K562 treated with DMSO at 1 percent for 24 hours (cell line): ENCODE data around the gene VARS1. TPM values are rescaled to one million over a fixed set of nuclear protein-coding genes. Genes with fewer than 3 reads are reported as not detected.

Experiments used
- total RNA-seq: library from RNA; unstranded; fragments of 300-600 nt; gene quantifications from 2 replicates; pipeline ENCODE4 v1.2.3, GENCODE V29; 2022; ENCODE audit warnings: low read depth; ENCODE audit not compliant: insufficient read depth

The VARS1 gene
- 128 and 134 TPM in 2 replicates for total RNA-seq

GRCh38 chr6:31795616-31796298, at the start of gene VARS1:
TSS of gene VARS1 (minus strand) at chr6:31795752. CDS start at chr6:31795217, 535 bp downstream.

GRCh38 chr6:31827286-31828079, 31.9 kb upstream of the VARS1 start, which contains the start of gene HSPA1B:
TSS of gene HSPA1B (plus strand) at chr6:31827738. CDS start at chr6:31827951, 213 bp downstream.

GRCh38 chr6:31815025-31815838, 19.7 kb upstream of the VARS1 start, which contains the start of the genes HSPA1A and HSPA1L:
TSS of gene HSPA1A (plus strand) at chr6:31815543. CDS start at chr6:31815757, 214 bp downstream.
TSS of gene HSPA1L (minus strand) at chr6:31815283. CDS start at chr6:31811972, 3,311 bp downstream.

GRCh38 chr6:31806470-31807272, 11.1 kb upstream of the VARS1 start, which contains the start of gene LSM2:
TSS of gene LSM2 (minus strand) at chr6:31806966. CDS start at chr6:31806757, 209 bp downstream.

GRCh38 chr6:31776989-31777666, 18.4 kb downstream of the VARS1 start, which contains the start of gene VWA7:
TSS of gene VWA7 (minus strand) at chr6:31777328. CDS start at chr6:31776779, 549 bp downstream.

GRCh38 chr6:31762356-31762755, 33.2 kb downstream of the VARS1 start, which contains the start of gene SAPCD1:
TSS of gene SAPCD1 (plus strand) at chr6:31762656. CDS start at chr6:31763055, 399 bp downstream.

Other genes starting within 250 kb of the VARS1 start
- gene ATP6V1G2, start 249.1 kb downstream of the VARS1 start, total RNA-seq, result not detected in 2 replicates
- gene NFKBIL1, start 248.1 kb downstream of the VARS1 start, total RNA-seq, result 78.2 and 92.3 TPM in 2 replicates
- 0.42 TPM in 1 of 2 replicates, not detected in the other for gene LTA, start 223.5 kb downstream of the VARS1 start, total RNA-seq
- gene TNF, start 220.2 kb downstream of the VARS1 start, total RNA-seq, result 0.32 and 0.80 TPM in 2 replicates
- 2.1 TPM in 1 of 2 replicates, not detected in the other for gene LTB, start 213.3 kb downstream of the VARS1 start, total RNA-seq
- 1.2 and 4.7 TPM in 2 replicates for gene LST1, start 209.5 kb downstream of the VARS1 start, total RNA-seq
- gene NCR3, start 202.7 kb downstream of the VARS1 start, total RNA-seq, result 1.8 and 2.2 TPM in 2 replicates
- 8.9 and 11.5 TPM in 2 replicates for gene AIF1, start 180.5 kb downstream of the VARS1 start, total RNA-seq
- gene PRRC2A, start 175.0 kb downstream of the VARS1 start, total RNA-seq, result 276 and 279 TPM in 2 replicates
- 470 and 501 TPM in 2 replicates for gene BAG6, start 143.1 kb downstream of the VARS1 start, total RNA-seq
- 5.6 and 8.4 TPM in 2 replicates for gene APOM, start 139.9 kb downstream of the VARS1 start, total RNA-seq
- gene C6orf47, start 135.0 kb downstream of the VARS1 start, total RNA-seq, result 42.1 and 44.2 TPM in 2 replicates
- gene GPANK1, start 130.8 kb downstream of the VARS1 start, total RNA-seq, result 62.9 and 68.1 TPM in 2 replicates
- 569 and 630 TPM in 2 replicates for gene CSNK2B, start 129.7 kb downstream of the VARS1 start, total RNA-seq
- gene LY6G5B, start 125.8 kb downstream of the VARS1 start, total RNA-seq, result 4.5 and 6.0 TPM in 2 replicates
- 0.45 TPM in 1 of 2 replicates, not detected in the other for gene LY6G5C, start 114.7 kb downstream of the VARS1 start, total RNA-seq
- 104 and 110 TPM in 2 replicates for gene ABHD16A, start 92.4 kb downstream of the VARS1 start, total RNA-seq
- not detected in 2 replicates for gene LY6G6F, start 88.9 kb downstream of the VARS1 start, total RNA-seq
- not detected in 2 replicates for gene LY6G6D, start 80.4 kb downstream of the VARS1 start, total RNA-seq
- gene LY6G6C, start 74.0 kb downstream of the VARS1 start, total RNA-seq, result not detected in 2 replicates
- not detected in 2 replicates for gene MPIG6B, start 72.4 kb downstream of the VARS1 start, total RNA-seq
- gene DDAH2, start 66.5 kb downstream of the VARS1 start, total RNA-seq, result 60.3 and 69.2 TPM in 2 replicates
- gene CLIC1, start 59.2 kb downstream of the VARS1 start, total RNA-seq, result 1,325 and 1,384 TPM in 2 replicates
- 31.2 and 34.8 TPM in 2 replicates for gene MSH5, start 55.7 kb downstream of the VARS1 start, total RNA-seq
- 4.5 and 5.1 TPM in 2 replicates for gene SAPCD1, start 33.1 kb downstream of the VARS1 start, total RNA-seq
- gene VWA7, start 18.4 kb downstream of the VARS1 start, total RNA-seq, result 5.7 and 7.6 TPM in 2 replicates
- 164 and 168 TPM in 2 replicates for gene LSM2, start 11.2 kb upstream of the VARS1 start, total RNA-seq
- gene HSPA1L, start 19.5 kb upstream of the VARS1 start, total RNA-seq, result 4.2 and 4.5 TPM in 2 replicates
- gene HSPA1A, start 19.8 kb upstream of the VARS1 start, total RNA-seq, result 1,066 and 1,122 TPM in 2 replicates
- gene HSPA1B, start 32.0 kb upstream of the VARS1 start, total RNA-seq, result 895 and 916 TPM in 2 replicates
- 325 and 330 TPM in 2 replicates for gene NEU1, start 67.1 kb upstream of the VARS1 start, total RNA-seq
- gene SLC44A4, start 83.2 kb upstream of the VARS1 start, total RNA-seq, result 10.9 and 11.4 TPM in 2 replicates
- gene EHMT2, start 101.9 kb upstream of the VARS1 start, total RNA-seq, result 93.8 and 95.0 TPM in 2 replicates
- gene ZBTB12, start 106.3 kb upstream of the VARS1 start, total RNA-seq, result 8.6 and 11.4 TPM in 2 replicates
- gene C2, start 132.0 kb upstream of the VARS1 start, total RNA-seq, result 7.2 and 10.1 TPM in 2 replicates
- gene CFB, start 150.3 kb upstream of the VARS1 start, total RNA-seq, result 2.5 and 2.8 TPM in 2 replicates
- 120 and 122 TPM in 2 replicates for gene NELFE, start 163.2 kb upstream of the VARS1 start, total RNA-seq
- 75.7 and 86.4 TPM in 2 replicates for gene SKIC2, start 163.4 kb upstream of the VARS1 start, total RNA-seq
- 23.3 and 24.2 TPM in 2 replicates for gene DXO, start 176.4 kb upstream of the VARS1 start, total RNA-seq
- gene C4A, start 186.3 kb upstream of the VARS1 start, total RNA-seq, result 4.4 and 5.0 TPM in 2 replicates
- 3.8 and 7.6 TPM in 2 replicates for gene C4B, start 219.0 kb upstream of the VARS1 start, total RNA-seq
- gene CYP21A2, start 242.7 kb upstream of the VARS1 start, total RNA-seq, result 0.49 and 1.4 TPM in 2 replicates